Measurements from ENCODE around the gene CYP4B1.

DNA sequence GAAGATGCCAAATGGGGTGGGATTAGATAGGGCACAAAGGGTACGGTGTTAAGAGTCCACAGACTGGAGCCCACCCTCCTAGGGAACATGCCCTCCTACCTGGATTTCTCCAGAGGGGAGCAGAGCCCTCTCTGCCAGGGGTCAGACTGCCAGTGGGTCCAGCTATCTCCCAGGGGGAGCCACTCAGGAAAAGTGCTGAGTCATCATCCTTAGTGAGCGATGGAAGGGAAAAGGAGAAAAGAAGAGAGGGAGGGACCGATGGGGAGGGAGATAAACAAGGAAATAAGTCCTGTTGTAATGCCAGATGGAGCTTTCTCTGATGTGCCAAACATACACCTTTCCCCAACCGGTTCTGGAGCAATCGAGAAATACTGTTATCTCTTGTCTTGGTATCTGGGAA, 30.4 kb upstream of the CYP4B1 start:
- TF ChIP-seq, protein P1, sequence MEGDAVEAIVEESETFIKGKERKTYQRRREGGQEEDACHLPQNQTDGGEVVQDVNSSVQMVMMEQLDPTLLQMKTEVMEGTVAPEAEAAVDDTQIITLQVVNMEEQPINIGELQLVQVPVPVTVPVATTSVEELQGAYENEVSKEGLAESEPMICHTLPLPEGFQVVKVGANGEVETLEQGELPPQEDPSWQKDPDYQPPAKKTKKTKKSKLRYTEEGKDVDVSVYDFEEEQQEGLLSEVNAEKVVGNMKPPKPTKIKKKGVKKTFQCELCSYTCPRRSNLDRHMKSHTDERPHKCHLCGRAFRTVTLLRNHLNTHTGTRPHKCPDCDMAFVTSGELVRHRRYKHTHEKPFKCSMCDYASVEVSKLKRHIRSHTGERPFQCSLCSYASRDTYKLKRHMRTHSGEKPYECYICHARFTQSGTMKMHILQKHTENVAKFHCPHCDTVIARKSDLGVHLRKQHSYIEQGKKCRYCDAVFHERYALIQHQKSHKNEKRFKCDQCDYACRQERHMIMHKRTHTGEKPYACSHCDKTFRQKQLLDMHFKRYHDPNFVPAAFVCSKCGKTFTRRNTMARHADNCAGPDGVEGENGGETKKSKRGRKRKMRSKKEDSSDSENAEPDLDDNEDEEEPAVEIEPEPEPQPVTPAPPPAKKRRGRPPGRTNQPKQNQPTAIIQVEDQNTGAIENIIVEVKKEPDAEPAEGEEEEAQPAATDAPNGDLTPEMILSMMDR (conservative IDR thresholded peaks at IDR 0.05 in 1 of 2, IDR thresholded peaks at IDR 0.05 in 1 of 2; ENCODE audit: low read depth in 1 of 2, low read length in 2 of 2) = no peak
- no peak for TF ChIP-seq EZH2 (IDR thresholded peaks at IDR 0.05; ENCODE audit: low read length, missing control alignments)
